ENCODE results near the gene FBXO10. TPM values are rescaled to one million over a fixed set of nuclear protein-coding genes. Genes with fewer than 3 reads are reported as not detected.
"Not testable (repeated sequence)": the region's sequence is repeated elsewhere in the genome, so short reads cannot be mapped to it uniquely, and the experiment has no call there.

Gene FBXO10
- total RNA-seq, 4 donors from 2014 or later: 49.8 to 62.2 (median 53.5) TPM

- DNase-seq: no peak
- peak overlapping the region; percentile 75 to 89 (median 82) for H3K4me3 ChIP-seq
- intact Hi-C loops (cut with DNase I; ENCODE audit: low total_unique reads) (loop anchor here (5.0 to 10.0 kb wide), 4 partner anchors 65 to 898 kb away; partner anchors contain the start of genes FBXO10 and GRHPR), in situ Hi-C loops (cut with MboI; ENCODE audit: low sequenced_read_pairs in 4 of 4) (loop anchor here in 2 of 4 donors (10.0 kb wide), 2 partner anchors 72 to 88 kb away; partner anchors contain the start of gene FBXO10 (in 1 of the 2))
- no peak for ATAC-seq
- no peaks in the 10 kb centered on the region for H3K9me3 ChIP-seq
- no peak for TF ChIP-seq POLR2A (IDR thresholded peaks at IDR 0.05)
- TF ChIP-seq CTCF (IDR thresholded peaks at IDR 0.05 in 4 of 5, conservative IDR thresholded peaks at IDR 0.05 in 1 of 5): no peak
- H3K36me3 ChIP-seq: peaks cover 0 to 30% of the 10 kb centered on the region in 2 donors
- peaks cover 21 to 26% of the 10 kb centered on the region in 2 donors for H3K4me1 ChIP-seq
- H3K27ac ChIP-seq: peak overlapping the region; percentile 85 to 89 (median 88)
- no peaks in the 10 kb centered on the region for H3K27me3 ChIP-seq
These were observed 89.3 kb downstream of the FBXO10 start for GRCh38 chr9:37486616-37487548.

- in situ Hi-C loops (cut with MboI; ENCODE audit: low sequenced_read_pairs in 4 of 4) (loop anchor here in 2 of 4 donors (10.0 kb wide), 2 partner anchors 71 to 89 kb away; partner anchors contain the start of gene FBXO10 (in 1 of the 2)), intact Hi-C loops (cut with DNase I; ENCODE audit: low total_unique reads) (loop anchor here (5.0 to 10.0 kb wide), 4 partner anchors 64 to 899 kb away; partner anchors contain the start of genes FBXO10 and GRHPR)
- Histone ChIP-seq H3K27ac (peak overlapping the region; percentile 85 to 89 (median 88)), H3K27me3 (no peaks in the 10 kb centered on the region), H3K36me3 (peaks cover 0 to 25% of the 10 kb centered on the region in 2 donors), H3K9me3 (no peaks in the 10 kb centered on the region), H3K4me3 (peak overlapping the region; percentile 75 to 89 (median 82)), H3K4me1 (peaks cover 21 to 26% of the 10 kb centered on the region in 2 donors)
- no peak for ATAC-seq
- no peak for DNase-seq
- TF ChIP-seq POLR2A (IDR thresholded peaks at IDR 0.05) (no peak), CTCF (IDR thresholded peaks at IDR 0.05 in 4 of 5, conservative IDR thresholded peaks at IDR 0.05 in 1 of 5) (no peak)
These were observed 89.9 kb downstream of the FBXO10 start for GRCh38 chr9:37486256-37486615.

GRCh38 chr9:37485389-37486255 lies 90.6 kb downstream of the FBXO10 start, which contains the start of gene POLR1E:
Gene POLR1E, plus strand, starts transcription at chr9:37485948. Its CDS starts 100 bp downstream, at chr9:37486048.
- peaks cover 21 to 26% of the 10 kb centered on the region in 2 donors for H3K4me1 ChIP-seq
- H3K27ac ChIP-seq: peak within 1 kb of the TSS; percentile 85 to 89 (median 88)
- peaks cover 0 to 18% of the 10 kb centered on the region in 2 donors for H3K36me3 ChIP-seq
- in situ Hi-C loops (cut with MboI; ENCODE audit: low sequenced_read_pairs in 4 of 4) (loop anchor here in 2 of 4 donors (10.0 kb wide), 2 partner anchors 71 to 89 kb away; partner anchors contain the start of gene FBXO10 (in 1 of the 2)), intact Hi-C loops (cut with DNase I; ENCODE audit: low total_unique reads) (loop anchor here (1.0 to 10.0 kb wide), 5 partner anchors 20 to 899 kb away; partner anchors contain the start of genes FBXO10, GRHPR and ZBTB5)
- peak; percentile 95 for ATAC-seq
- peak; percentile 86 to 94 for DNase-seq
- TF ChIP-seq CTCF (IDR thresholded peaks at IDR 0.05 in 4 of 5, conservative IDR thresholded peaks at IDR 0.05 in 1 of 5) (no peak), POLR2A (IDR thresholded peaks at IDR 0.05) (peak; percentile 77 to 80)
- no peaks in the 10 kb centered on the region for H3K27me3 ChIP-seq
- H3K9me3 ChIP-seq: no peaks in the 10 kb centered on the region
- peak within 1 kb of the TSS; percentile 75 to 89 (median 82) for H3K4me3 ChIP-seq

- H3K9me3 ChIP-seq: no peaks in the 10 kb centered on the region
- DNase-seq: no peak
- TF ChIP-seq POLR2A (IDR thresholded peaks at IDR 0.05) (no peak), CTCF (IDR thresholded peaks at IDR 0.05 in 4 of 5, conservative IDR thresholded peaks at IDR 0.05 in 1 of 5) (no peak)
- no peak overlapping the region for H3K4me3 ChIP-seq
- ATAC-seq: no peak
- H3K36me3 ChIP-seq: no peaks in the 10 kb centered on the region
- H3K4me1 ChIP-seq: peaks cover 4 to 5% of the 10 kb centered on the region in 2 donors
- intact Hi-C loops (cut with DNase I; ENCODE audit: low total_unique reads) (loop anchor here (10.0 kb wide), 2 partner anchors 314 to 904 kb away; no protein-coding TSS in a partner anchor), in situ Hi-C loops (cut with MboI; ENCODE audit: low sequenced_read_pairs in 4 of 4) (loop anchor here in 2 of 4 donors (10.0 kb wide), 2 partner anchors 66 to 94 kb away; partner anchors contain the start of gene FBXO10 (in 1 of the 2))
- no peak overlapping the region for H3K27ac ChIP-seq
- no peaks in the 10 kb centered on the region for H3K27me3 ChIP-seq
These were observed 95.4 kb downstream of the FBXO10 start for GRCh38 chr9:37480759-37481158.

- H3K9me3 ChIP-seq, H3K36me3 ChIP-seq, ATAC-seq, DNase-seq, H3K4me1 ChIP-seq, H3K27me3 ChIP-seq, H3K27ac ChIP-seq, H3K4me3 ChIP-seq: not testable (repeated sequence)
- intact Hi-C loops (cut with DNase I; ENCODE audit: low total_unique reads) (loop anchor here (2.0 kb wide), 1 partner anchor 27 kb away; no protein-coding TSS in a partner anchor), in situ Hi-C loops (cut with MboI; ENCODE audit: low sequenced_read_pairs in 4 of 4) (loop anchor here in 1 of 4 donors (10.0 kb wide), 1 partner anchor 107 kb away; no protein-coding TSS in a partner anchor)
These were observed 98.1 kb downstream of the FBXO10 start for GRCh38 chr9:37477987-37478619.

- ATAC-seq; H3K4me3 ChIP-seq; H3K36me3 ChIP-seq; H3K27me3 ChIP-seq; DNase-seq; H3K9me3 ChIP-seq; H3K4me1 ChIP-seq; intact Hi-C loops (cut with DNase I; ENCODE audit: low total_unique reads); H3K27ac ChIP-seq: not testable (repeated sequence)
- in situ Hi-C loops (cut with MboI; ENCODE audit: low sequenced_read_pairs in 4 of 4): loop anchor here in 1 of 4 donors (10.0 kb wide), 1 partner anchor 107 kb away; no protein-coding TSS in a partner anchor
These were observed 98.7 kb downstream of the FBXO10 start for GRCh38 chr9:37477443-37477842.

All from gastrocnemius medialis (tissue), 4 donors.